HepG2 (cell line): ENCODE measurements around the gene FAM83D.

Experiments used
- CREBL2 ChIP-seq: sonication (generic); formaldehyde crosslinking; IDR thresholded peaks from 2 replicates; pipeline ENCODE4 v1.8.1; 2023; ENCODE audit warnings: missing genetic modification reagents, mild to moderate bottlenecking, borderline replicate concordance
- ISX ChIP-seq: sonication (generic); formaldehyde crosslinking; conservative IDR thresholded peaks from 2 replicates; pipeline ENCODE4 v1.5.0; 2020; ENCODE audit warnings: missing genetic modification reagents
- ZMYM3 ChIP-seq: sonication (generic); formaldehyde crosslinking; IDR thresholded peaks from 2 replicates; pipeline ENCODE4 v1.5.1; 2020; ENCODE audit warnings: mild to moderate bottlenecking, missing genetic modification reagents
- TF ChIP-seq, protein P1 (sequence below): sonication (generic); formaldehyde crosslinking; IDR thresholded peaks from 2 replicates; pipeline ENCODE4 v1.4.0; 2020; ENCODE audit warnings: missing genetic modification reagents, low read depth, mild to moderate bottlenecking, borderline replicate concordance
- TF ChIP-seq, protein P2 (sequence below): sonication (generic); formaldehyde crosslinking; IDR thresholded peaks from 2 replicates; pipeline ENCODE4 v1.5.0; 2020; ENCODE audit warnings: mild to moderate bottlenecking, missing genetic modification reagents, moderate library complexity

GRCh38 chr20:38932457-38933120 is 6.4 kb downstream of the FAM83D start:
- no peak for TF ChIP-seq CREBL2 (CRISPR knock-in tag)
- no peak for TF ChIP-seq ISX
- TF ChIP-seq, protein P1, sequence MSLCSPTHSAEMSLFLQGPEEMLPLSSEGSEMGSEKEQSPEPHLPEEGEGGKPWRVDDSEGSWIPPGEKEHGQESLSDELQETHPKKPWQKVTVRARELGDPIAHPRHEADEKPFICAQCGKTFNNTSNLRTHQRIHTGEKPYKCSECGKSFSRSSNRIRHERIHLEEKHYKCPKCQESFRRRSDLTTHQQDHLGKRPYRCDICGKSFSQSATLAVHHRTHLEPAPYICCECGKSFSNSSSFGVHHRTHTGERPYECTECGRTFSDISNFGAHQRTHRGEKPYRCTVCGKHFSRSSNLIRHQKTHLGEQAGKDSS (CRISPR knock-in tag), result no peak
- no peak for TF ChIP-seq ZMYM3
- TF ChIP-seq, protein P2, sequence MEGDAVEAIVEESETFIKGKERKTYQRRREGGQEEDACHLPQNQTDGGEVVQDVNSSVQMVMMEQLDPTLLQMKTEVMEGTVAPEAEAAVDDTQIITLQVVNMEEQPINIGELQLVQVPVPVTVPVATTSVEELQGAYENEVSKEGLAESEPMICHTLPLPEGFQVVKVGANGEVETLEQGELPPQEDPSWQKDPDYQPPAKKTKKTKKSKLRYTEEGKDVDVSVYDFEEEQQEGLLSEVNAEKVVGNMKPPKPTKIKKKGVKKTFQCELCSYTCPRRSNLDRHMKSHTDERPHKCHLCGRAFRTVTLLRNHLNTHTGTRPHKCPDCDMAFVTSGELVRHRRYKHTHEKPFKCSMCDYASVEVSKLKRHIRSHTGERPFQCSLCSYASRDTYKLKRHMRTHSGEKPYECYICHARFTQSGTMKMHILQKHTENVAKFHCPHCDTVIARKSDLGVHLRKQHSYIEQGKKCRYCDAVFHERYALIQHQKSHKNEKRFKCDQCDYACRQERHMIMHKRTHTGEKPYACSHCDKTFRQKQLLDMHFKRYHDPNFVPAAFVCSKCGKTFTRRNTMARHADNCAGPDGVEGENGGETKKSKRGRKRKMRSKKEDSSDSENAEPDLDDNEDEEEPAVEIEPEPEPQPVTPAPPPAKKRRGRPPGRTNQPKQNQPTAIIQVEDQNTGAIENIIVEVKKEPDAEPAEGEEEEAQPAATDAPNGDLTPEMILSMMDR (CRISPR knock-in tag), result no peak
